ENCODE results near the gene CD47.
A peak's percentile ranks its signal among the peaks of the same experiment; 100 is the strongest.

CD47 gene

DNA sequence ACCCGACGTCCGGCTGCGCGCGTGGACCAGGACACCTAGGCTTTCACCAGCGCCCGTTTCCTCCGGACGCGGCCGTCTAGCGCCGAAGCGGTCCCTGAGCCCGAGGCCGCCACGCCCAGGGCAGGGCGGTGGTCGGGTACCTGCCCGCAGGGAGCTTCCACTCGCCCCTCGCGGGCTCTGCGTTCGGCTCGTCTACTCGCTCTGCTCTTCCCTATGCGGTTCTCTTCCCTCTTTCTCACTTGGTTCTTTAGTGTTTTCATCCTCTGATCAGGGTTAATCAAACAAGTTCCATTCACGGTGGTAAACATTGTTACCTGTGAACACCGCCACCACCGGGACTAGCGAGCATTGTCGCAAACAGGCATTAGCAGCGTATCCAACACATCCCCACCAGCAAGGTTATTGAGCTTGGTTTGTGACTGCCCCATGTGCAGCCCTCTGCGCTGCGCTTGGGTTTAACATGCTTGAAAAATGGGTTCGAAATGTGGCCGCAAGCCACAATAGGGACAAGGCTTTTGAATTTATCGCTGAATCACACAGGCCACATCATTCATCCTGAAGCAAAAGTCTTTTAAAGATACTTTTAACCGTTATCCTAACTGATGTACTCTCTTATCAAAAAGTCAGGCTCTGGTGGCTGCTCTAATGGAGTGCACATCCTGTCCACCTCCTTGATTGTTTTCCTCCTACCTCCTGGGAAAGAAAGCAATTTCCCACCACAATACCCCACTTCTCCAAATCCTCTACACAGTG lies 843 bp upstream of the CD47 start:
- no peak for DNase-seq (ENCODE audit: low read depth)

DNA sequence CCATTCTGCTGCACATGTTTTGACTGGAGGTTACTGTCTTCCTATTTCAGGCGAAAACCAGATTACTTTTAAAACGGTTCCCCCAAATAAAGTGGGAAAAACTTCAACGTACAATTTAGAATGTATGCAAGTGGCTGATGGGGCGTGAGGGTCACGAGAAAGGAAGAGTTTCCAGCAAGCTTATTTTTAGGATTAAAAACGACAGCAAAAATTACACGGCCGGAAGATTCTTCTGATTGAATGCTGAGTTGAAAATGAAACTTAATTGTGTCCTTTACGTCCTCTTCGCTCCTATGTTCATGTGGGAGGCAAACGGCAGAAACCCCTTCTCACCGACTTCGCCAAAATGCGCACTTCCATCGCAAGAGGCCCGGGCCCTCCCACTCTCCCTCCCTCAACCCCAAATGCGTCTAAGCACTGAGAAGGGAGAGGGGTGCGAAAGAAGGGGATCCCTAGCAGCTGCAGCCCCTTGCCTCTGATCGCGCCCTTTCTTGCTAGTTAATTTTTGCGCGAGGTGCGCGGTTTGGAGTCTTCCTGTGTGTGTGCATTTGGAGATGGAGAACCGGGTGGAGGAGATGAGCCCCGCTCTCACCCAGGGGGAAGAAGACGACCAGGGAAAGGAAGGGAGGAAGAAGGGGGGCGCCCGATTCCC lies 656 bp downstream of the CD47 start:
- DNase-seq (ENCODE audit: low read depth), result peak; percentile 51

- no peak for DNase-seq (ENCODE audit: low read depth)
These were observed 1.3 kb downstream of the CD47 start for GRCh38 chr3:108089579-108089978.

DNA sequence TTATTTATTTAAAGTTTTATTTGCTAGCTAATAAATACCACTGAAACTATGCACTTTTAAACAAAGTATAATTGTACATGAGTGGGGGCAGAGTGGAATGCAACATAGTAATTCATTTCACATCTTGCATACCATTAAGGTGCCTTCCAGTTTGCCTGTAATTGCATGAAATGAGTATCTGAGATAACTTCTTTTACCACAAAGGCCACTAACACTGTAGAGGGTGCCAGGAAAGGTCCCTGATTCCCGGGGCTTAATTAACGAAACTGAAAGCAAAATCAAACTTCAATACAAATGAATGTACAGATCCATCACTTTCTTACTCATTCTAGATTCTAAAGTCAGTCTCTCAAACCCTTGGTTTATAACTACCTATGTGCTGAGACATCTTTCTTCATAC lies 2.1 kb downstream of the CD47 start:
- no peak for DNase-seq (ENCODE audit: low read depth)

GRCh38 chr3:108088146-108088545 lies 2.7 kb downstream of the CD47 start:
- no peak for DNase-seq (ENCODE audit: low read depth)

DNA sequence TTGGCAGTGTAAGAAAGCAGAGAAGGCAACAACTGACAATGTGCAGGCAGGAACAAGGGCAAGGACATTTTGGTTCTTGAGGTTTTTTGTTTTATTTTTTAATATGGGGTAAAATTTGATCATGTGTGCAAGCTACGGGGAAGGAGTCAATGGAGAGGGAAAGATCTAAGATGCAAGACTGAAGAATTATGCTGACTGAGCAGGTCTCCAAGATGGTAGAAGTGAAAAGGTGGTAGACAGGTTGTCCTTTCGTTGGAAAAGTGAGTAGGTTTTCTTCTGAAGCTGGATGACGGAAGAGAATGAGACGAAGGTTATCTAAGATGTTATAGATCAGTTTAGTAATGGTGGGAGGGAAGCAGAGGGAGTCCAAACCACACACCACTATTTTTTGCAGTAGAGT lies 4.2 kb downstream of the CD47 start:
- DNase-seq (ENCODE audit: low read depth), result no peak

DNA sequence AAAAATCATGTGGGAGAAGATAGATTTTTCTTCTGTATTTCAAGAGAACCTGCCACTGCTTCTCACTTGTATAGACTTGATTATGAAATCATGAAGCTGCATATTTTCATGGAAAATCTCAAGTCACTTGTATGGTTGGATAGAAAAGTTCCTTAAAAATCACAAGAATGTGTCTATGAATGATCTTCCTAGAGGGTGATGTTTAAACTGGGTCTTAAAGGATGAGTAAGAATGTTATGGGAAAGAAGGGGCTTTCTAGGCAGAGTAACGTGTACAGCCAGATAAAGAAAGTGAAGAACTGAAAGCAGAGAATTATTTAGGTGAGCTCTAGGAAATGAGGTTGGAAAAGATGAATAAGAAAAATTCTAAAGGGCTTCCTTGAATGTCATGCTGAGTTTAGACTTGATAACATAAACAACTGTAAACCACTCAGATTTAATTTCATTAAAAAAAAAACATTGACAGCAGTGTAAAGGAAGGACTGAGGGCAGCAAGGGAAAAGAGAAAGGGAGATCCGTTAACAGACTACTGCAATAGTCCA lies 5.0 kb downstream of the CD47 start:
- no peak for DNase-seq (ENCODE audit: low read depth)

- DNase-seq (ENCODE audit: low read depth), result no peak
These were observed 5.5 kb downstream of the CD47 start for GRCh38 chr3:108085370-108085769.

DNA sequence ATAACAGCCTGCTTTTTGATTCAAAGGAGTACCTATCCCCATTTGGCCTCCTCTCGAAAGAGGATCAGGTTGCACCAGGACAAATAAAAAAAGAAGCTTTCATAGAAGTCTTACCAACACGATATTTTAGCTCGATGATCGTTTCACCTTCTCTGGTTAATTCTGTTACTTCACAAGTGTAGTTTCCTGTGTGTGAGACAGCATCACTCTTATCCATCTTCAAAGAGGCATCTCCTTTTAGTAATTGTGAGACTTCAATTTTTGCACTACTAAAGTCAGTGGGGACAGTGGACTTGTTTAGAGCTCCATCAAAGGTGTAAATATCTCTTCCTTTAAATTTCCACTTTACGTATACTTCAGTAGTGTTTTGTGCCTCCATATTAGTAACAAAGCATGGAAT lies 11.0 kb downstream of the CD47 start:
- no peak for DNase-seq (ENCODE audit: low read depth)

GRCh38 chr3:108079043-108079442 lies 11.8 kb downstream of the CD47 start:
- DNase-seq (ENCODE audit: low read depth), result no peak

DNA sequence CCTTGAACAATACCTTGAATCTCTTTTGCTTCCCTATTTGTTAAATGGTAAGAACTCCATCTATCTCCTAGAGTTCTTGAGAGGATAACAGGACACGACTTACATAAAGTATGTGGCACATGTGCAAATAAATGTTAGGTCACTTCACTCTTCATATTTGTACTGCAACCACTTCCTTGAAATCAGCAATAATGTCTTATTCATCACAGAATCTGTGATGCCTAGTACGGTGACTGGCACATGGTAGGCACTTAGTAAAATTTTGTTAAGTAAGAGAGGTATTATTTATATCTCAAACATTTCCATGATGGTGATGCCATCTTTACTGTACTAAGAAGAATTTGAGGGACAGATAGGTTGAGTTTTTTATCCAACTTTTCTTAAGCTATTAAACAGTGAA lies 14.3 kb downstream of the CD47 start:
- no peak for DNase-seq (ENCODE audit: low read depth)

DNA sequence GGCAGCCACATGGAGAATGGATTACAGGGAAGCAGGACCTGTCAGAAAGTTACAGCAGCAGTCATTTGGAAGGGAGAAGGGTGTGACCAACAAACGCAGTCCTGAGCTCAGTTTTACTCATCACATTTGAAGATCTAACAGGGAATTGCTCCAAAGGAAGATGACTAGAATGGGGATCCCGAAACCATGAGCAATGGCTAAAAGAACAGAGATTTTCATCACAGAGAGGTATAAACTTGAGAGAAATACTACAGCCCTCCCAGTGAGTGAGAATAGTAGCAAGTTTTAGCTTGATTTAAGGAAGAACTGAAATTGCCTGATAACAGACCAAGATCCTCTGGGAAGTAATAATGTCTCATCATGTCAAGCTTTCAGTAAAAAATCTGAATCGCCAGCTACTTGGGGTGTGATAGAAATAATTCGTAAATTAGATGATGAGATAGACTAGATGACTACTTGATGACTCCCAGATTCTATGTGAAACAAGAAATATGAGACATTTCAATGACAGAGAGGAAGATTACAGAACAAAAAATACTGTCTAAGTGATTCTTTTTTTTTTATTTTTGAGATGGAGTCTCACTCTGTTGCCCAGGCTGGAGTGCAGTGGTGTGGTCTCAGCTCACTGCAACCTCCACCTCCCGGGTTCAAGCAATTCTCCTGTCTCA lies 16.9 kb downstream of the CD47 start:
- DNase-seq (ENCODE audit: low read depth), result no peak

DNA sequence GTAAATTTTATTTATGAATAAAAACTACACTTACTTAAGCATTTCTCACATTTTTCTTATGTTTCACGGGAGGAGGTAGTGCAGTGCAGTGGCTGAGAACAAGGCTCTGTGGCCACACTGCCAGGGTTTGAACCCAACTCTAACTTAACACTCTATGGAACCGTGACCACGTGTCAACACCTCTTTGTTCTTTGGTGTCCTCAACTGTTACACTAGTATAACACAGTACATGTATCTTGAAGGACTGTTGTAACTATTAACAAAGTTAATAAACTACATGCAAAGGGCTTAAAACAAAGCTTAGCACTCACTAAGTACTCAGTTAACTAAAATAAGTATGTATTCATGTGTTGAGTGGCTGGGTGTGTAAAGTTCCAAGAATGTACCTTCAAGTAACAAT lies 19.5 kb downstream of the CD47 start:
- DNase-seq (ENCODE audit: low read depth), result no peak

- no peak for DNase-seq (ENCODE audit: low read depth)
These were observed 20.5 kb downstream of the CD47 start for GRCh38 chr3:108070356-108070755.

DNA sequence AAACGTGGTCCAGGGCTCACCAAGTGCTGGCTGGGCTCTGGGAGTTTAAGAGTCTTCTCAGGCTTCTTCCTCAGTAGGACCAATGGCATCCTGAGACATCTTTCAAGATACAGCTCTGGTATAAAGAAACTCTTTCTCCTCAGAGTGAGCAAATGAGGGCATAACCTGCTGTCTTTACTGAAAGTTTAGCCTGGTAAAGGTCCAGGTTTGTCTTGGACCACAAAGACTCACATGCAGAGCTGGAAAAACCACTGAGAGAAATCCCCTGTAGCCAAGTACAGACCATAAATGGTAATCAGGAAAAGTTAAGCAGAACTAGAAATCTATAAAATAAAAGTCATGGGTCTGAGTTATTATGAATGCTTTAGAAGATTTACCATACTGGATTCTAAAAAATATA lies 23.1 kb downstream of the CD47 start:
- no peak for DNase-seq (ENCODE audit: low read depth)

GRCh38 chr3:108065096-108065495 lies 25.7 kb downstream of the CD47 start:
- DNase-seq (ENCODE audit: low read depth), result no peak

GRCh38 chr3:108064293-108064887 lies 26.4 kb downstream of the CD47 start:
- DNase-seq (ENCODE audit: low read depth), result no peak

DNA sequence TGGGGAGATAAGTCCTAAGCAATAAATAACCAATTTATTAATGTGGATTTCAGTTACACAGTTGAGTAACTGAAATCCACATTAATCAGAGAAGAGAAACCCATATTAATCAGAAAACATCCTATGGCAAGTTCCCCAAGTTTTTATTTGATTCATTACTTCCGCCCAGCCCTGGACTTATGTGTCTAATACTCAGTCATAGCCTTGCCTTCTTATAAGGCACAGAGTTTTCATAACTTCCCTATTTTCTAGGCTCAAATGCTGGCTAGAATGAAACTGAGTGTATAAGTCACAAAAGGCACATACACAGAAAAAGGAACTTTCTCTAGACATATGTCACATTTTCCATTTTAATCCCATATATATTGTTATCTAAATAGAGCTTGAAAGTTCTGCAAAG lies 28.8 kb downstream of the CD47 start:
- DNase-seq (ENCODE audit: low read depth), result no peak

GRCh38 chr3:108060331-108060730 lies 30.5 kb downstream of the CD47 start:
- DNase-seq (ENCODE audit: low read depth), result no peak

DNA sequence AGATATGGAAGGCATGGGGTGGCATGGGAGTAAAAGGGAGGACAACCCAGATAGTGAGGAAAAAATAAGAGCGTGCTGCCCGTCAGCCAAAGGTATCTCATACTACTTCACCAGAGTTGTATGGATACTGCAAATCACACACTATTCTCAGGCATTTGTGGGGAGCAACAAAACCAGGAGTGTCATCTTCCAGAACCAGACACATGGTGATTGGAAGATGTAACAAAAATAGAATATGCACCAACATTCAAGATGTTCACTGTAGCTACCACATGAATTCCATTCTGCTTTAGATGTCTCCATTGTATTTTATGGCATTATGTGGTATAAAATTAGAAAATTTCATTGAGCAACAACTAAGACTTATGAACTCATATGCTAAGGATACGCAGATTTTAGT lies 34.9 kb downstream of the CD47 start:
- no peak for DNase-seq (ENCODE audit: low read depth)

- DNase-seq (ENCODE audit: low read depth), result no peak
These were observed 35.9 kb downstream of the CD47 start for GRCh38 chr3:108054935-108055334.

- DNase-seq (ENCODE audit: low read depth), result no peak
These were observed 37.3 kb downstream of the CD47 start for GRCh38 chr3:108053483-108053882.

DNA sequence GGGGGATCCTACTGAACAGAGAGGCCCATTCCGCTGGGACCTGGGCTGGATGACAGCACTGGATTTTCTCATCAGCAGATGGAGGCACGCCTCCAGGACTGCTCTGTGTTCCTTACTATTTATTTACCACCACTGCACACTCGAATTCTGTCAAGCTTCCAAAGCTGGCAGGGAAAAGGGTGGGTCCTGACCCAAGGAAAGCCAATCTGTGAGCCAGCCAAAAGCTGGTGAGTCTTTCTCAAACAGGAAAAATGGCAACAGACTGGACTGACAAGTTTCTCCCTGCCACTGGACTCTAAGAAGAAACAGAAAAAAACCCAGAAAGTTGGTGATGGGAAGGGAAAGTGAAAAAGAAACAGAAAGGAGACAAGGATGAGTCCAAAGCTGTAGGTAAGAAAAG lies 37.8 kb downstream of the CD47 start:
- no peak for DNase-seq (ENCODE audit: low read depth)

All from HS-27A (cell line).